Colon (tissue), 2 donors: Measurements from ENCODE around the gene PDZD4.

Source experiments
- FAIRE-seq: peaks from 2 replicates; lab custom pipeline; 2012; peaks lifted over from hg19 to GRCh38; lab: Jason Lieb, UNC
- donor health status: control.
- donor health status: control.

The PDZD4 gene

DNA sequence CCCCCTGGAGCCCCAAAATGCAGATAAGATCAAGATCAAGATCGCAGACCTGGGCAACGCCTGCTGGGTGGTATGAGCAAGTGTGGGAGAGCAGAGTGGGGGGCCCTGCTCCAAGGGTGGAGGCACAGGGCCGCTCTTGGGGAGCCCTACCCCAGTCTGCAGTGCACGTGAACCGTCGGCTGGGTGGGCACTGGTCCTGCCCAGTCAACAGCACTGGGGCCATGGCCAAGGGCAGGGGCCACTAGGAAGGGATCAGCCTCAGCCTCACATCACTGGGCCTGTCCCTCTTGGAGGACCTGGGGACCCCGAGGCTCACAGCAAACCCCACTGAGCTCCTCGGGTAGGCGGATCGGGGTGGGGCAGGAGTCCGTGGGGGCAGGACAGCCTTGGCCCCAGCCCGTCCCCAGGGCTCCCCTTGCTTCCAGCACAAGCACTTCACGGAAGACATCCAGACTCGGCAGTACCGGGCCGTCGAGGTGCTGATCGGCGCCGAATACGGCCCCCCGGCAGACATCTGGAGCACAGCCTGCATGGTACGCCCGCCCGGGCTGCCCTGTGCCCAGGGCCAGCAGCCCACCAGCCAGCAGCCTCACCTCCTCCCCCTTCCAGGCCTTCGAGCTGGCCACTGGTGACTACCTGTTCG, 45.9 kb downstream of the PDZD4 start:
- FAIRE-seq: no peak

DNA sequence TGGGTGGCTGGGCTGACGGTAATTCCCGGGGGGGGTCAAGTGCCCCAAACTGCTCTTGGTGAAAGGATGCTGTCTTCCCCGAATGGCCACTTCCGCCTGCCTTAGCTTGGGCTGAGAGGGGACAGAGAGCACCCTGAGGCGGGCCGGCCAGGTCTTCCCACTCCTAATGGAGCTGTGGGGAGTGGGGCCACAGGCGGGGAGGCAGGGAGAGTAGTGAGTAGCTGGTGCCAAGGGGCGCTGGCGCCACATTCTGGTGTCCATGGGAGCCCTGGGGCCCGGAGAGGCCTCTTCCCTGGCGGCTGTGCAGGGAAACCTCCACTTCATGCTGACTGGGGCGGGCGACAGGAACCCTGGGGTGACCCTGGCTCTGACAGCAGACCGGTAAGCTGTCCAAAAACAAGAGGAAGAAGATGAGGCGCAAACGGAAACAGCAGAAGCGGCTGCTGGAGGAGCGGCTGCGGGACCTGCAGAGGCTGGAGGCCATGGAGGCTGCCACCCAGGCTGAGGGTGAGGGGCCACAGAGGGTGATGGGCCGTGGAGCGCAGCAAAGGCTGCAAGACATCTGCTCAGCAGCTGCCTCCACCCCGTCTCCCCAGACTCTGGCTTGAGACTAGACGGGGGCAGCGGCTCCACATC, 46.8 kb downstream of the PDZD4 start:
- FAIRE-seq: no peak

DNA sequence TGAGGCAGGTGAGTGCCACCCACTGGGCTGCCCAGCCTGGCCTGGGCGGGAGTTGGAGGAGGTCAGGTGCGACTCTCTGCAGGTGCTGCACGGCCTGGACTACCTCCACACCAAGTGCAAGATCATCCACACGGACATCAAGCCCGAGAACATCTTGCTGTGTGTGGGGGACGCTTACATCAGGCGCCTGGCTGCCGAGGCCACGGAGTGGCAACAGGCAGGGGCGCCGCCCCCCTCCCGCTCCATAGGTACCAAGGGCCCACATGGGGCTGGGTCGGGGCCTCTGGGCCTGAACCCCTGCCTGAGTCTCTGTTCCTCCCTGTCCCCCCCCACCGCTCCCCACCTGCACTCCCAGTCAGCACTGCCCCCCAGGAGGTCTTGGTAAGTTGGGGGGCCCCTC, 47.5 kb downstream of the PDZD4 start:
- FAIRE-seq: no peak

DNA sequence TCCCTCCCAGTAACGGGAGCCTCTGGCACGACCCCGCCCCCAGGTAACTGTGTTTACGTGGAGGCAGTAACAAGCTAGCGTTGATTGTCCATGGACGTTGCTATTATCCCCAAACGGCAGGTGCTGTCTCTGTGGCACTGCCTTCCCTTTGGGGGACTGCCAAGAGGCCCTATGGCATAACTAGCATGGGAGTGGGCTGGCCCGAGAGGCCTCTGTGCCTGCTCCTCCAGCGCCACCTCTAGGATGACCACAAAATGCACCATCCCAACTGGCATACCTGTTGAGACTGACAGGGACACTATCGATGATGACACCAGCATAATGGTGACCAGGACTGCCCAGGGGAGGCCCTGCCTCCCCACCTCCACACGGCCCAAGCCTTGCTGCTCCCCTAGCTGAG, 48.0 kb downstream of the PDZD4 start:
- FAIRE-seq: no peak

DNA sequence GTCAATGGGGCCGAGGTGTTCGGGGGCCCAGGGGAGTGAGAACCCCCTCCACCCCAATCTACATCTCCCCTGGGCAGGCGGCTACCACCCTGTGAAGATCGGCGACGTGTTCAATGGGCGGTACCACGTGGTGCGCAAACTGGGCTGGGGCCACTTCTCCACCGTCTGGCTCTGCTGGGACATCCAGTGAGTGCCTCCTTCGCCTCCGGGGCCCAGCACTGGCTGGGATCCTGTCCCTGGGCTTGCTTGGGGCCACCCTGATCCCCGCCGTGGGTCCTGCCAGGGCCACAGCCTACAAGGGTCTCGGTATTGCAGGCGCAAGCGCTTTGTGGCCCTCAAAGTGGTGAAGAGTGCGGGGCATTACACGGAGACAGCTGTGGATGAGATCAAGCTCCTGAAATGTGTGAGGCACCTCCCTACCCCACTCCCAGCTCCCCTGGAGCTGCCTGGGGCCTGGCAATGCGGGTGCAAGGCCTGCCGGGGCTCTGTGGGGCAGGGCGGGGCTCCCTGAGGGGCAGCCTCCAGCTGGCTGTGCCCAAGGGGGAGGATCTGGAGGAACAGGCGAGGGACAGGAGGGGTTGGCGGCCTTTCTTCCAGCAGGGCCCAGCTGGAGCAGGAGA, 48.8 kb downstream of the PDZD4 start:
- no peak for FAIRE-seq

DNA sequence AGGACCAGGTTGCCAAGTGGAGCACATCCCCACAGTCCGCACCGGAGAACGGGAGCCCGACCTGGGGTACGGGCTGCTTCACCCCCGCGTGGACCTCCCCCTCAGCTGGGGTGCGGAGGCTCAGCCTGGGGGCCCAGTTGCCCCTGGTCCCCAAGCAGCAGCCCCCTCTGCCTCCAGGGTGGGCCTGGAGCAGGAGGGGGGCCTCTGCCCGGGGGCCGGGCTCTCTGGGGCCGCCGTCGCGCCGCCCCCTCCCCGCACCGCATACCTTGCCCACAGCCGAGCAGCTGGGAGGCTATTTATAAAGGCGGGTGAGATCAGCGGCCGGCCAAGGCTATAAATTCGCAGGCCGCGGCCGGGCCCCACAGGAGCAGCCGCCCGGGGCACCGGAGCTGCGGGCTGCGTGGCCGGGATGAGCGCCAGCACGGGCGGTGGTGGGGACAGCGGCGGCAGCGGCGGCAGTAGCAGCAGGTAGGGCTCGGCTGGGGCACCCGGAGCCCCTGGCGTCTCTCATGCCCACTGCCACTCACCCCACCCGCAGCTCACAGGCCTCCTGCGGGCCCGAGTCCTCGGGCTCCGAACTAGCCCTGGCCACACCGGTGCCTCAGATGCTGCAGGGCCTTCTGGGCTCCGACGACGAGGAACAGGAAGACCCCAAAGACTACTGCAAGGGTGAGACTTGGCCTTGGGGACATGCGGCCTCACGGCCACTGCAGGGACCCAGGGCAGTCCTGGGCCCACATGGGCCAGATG, 49.5 kb downstream of the PDZD4 start, which contains the start of gene SRPK3:
TSS of gene SRPK3 (plus strand) at position 364 of the 750 bp plus-strand sequence. CDS start at position 410, 46 bp downstream.
- no peak for FAIRE-seq

DNA sequence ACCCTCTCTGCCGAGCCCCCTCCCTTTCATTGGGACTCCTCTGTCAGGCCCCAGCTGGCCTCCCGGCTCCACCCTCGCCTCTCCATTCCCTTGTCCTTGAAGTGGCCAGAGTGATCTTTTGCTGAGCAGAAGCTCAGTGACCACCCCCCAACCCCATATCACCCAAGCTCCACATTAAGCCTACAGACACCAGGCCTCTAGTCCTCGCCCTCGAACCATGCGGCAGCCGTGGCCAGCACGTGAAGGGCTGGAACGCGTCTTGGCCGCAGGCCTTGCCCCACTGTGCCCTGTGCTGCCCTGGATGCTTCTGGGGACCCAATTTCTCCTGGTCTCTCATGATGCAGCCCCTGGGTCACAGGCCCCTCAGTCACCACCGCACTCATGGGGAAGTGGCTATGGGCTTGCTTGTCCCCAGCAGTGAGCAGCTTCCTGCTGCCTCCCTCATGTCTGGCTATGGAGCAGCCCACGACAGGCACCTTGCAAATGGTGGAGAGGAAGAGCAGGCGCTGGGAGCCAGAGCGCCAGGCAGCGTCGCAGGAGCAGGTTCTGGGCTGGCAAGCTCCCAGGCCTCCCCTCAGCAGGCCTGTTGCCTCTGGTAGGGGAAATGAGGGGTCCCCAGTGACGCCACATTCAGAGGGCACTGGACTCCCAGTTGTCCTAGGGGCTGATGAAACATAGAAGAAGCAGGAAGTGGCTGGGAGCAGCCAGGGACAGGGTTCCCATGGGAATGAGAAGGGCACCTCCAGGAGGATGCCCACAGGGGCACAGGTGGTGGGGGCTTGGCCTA, 50.3 kb downstream of the PDZD4 start:
- no peak for FAIRE-seq

DNA sequence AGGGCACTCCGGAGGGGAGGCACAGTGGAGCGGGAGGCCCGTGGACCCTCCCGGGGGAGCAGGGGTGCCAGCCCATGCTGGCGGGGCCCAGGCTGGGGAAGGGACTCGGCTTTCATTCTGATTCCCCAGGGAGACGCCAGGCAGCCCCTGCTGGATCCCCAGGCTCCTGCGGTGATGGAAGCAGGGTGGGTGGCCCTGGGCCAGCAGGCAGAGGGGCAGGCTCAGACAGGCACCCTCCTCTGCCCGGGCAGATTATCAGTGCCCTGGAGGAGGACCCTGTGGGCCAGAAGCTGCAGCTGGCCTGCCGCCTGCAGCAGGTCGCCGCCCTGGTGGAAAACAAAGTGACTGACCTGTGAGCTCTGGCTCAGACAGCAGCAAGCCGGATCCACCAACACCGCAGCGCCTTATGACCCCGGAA, 51.7 kb downstream of the PDZD4 start:
- FAIRE-seq: no peak

DNA sequence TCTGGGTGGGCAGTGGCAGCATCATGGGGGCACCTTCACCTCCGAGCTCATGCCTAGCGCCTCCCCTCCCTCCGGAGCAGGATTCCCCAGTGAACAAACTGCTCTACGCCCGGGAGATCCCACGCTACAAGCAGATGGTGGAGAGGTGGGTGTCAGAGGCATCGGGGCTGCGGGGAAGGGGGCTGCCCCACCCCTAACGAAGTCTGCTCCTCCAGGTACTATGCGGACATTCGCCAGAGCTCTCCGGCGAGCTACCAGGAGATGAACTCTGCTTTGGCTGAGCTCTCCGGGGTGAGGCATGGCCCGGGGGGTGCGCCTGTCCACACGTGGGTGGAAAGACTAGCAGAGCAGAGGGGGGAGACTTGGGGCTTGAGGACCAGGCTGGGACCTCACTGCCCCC, 52.2 kb downstream of the PDZD4 start:
- no peak for FAIRE-seq

DNA sequence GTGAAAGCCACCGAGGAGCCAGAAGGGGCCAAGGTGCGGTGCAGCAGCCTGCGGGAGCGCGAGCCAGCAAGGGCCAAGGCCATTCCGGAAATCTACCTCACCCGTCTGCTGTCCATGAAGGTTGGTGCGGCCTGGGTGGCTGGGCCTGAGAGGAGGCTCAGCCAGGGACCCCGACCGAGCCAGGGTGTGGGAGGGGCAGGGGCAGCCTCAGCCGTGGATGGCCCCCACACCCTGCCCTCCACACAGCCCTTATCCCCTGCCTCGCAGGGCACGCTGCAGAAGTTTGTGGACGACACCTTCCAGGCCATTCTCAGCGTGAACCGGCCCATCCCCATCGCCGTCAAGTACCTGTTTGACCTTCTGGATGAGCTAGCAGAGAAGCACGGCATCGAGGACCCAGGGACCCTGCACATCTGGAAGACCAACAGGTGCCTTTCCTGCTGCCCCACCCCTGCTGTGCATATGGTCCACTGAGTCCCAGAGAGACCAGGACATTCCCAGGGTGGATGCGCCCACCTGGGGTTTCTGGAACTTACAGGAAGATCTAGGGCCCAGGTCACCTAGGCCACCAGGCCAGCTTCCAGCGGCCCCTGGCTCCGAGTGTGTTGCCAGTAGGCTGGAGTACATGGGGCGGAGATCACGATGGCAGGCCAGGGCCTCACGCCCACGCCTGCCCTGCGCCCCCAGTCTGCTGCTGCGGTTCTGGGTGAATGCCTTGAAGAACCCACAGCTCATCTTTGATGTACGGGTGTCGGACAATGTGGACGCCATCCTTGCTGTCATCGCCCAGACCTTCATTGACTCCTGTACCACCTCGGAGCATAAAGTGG, 52.9 kb downstream of the PDZD4 start:
- no peak for FAIRE-seq

DNA sequence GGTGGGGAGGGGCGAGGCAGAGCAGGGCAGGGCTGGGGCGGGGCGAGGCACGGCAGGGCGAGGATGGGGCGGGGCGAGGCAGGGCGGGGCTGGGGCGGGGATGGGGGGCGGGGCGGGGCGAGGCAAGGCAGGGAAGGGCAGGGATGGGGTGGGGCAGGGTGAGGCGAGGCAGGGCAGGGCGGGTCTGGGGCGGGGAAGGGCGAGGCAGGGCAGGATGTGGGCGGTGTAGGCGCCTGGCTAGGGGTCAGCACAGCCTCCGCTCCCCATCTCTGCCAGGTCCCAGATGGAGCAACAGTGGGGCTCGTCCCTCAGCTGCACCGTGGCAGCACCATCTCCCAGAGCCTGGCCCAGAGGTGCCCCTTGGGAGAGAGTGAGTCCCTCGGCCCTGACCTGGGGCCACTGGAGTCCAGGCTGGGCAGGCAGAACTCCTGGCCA, 53.7 kb downstream of the PDZD4 start:
- no peak for FAIRE-seq

DNA sequence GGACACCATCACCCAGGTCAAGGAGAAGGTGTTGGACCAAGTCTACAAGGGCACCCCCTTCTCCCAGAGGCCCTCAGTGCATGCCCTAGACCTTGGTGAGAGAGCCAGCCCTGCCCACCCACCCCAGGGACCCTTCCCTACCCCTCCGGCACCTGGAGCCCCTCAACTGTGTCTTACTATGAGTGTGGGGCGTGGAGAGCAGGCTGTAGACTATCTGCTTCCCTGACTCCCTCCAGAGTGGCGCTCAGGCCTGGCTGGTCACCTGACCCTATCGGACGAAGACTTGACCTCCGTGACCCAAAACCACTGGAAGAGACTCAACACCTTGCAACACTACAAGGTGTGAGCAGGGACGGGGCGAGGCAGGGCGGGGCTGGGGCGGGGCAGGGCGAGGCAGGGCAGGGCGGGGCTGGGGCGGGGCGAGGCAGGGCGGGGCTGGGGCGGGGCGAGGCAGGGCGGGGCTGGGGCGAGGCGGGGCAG, 54.2 kb downstream of the PDZD4 start:
- no peak for FAIRE-seq

DNA sequence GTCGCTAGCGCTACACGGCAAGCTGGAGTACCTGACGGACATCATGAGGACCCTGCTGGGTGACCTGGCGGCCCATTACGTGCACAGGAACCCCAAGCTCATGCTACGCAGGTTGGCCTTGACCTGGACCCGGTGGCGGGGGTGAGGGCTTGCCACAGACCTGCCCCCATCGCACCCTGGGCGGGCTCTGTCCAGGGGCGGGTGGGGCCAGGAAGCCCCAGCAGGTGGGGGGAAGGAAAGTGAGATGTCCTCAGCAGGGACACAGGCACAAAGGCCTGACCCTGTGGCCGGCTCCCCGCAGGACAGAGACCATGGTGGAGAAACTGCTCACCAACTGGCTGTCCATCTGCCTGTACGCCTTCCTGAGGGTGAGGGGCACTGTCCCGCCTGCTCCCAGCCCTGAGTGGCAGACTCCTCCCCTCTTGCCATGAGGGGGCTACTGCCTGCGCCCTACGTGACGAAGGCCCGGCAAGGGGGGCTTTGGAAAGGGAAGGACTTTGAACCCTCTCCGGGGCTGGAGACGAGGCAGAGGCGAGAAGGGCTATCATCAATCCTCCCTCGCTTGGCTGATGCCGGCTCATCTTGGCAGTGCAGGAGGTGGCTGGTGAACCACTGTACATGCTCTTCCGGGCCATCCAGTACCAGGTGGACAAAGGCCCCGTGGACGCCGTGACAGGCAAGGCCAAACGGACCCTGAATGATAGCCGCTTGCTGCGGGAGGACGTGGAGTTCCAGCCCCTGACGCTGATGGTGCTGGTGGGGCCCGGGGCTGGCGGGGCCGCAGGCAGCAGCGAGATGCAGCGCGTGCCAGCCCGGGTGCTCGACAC, 54.8 kb downstream of the PDZD4 start:
- FAIRE-seq: no peak

DNA sequence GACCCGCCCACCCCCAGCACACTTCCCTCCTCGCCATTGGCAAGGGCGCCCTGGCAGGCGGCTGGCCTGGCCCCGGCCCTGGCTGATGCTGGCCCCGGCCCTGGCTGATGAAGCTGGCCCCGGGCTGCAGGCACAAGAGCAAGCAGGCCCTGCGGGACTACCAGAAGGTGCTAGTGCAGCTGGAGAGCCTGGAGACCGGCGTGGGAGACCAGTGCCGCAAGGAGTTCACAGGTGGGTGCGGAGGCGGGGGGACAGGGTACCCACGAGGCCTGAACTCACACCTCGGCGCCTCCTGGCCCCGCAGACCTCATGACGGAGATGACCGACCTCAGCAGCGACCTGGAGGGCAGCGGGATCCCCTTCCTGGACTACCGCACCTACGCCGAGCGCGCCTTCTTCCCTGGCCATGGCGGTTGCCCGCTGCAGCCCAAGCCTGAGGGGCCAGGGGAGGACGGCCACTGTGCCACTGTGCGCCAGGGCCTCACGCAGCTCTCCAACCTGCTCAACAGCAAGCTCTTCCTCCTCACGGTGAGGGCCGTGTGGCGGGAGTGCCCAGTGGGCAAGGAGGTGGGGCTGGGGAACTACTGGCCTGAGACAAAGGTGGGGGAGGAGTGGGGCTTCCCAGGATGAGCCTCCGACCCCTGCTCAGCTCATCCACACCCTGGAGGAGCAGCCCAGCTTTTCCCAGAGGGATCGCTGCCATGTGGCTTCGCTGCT, 55.6 kb downstream of the PDZD4 start:
- no peak for FAIRE-seq

DNA sequence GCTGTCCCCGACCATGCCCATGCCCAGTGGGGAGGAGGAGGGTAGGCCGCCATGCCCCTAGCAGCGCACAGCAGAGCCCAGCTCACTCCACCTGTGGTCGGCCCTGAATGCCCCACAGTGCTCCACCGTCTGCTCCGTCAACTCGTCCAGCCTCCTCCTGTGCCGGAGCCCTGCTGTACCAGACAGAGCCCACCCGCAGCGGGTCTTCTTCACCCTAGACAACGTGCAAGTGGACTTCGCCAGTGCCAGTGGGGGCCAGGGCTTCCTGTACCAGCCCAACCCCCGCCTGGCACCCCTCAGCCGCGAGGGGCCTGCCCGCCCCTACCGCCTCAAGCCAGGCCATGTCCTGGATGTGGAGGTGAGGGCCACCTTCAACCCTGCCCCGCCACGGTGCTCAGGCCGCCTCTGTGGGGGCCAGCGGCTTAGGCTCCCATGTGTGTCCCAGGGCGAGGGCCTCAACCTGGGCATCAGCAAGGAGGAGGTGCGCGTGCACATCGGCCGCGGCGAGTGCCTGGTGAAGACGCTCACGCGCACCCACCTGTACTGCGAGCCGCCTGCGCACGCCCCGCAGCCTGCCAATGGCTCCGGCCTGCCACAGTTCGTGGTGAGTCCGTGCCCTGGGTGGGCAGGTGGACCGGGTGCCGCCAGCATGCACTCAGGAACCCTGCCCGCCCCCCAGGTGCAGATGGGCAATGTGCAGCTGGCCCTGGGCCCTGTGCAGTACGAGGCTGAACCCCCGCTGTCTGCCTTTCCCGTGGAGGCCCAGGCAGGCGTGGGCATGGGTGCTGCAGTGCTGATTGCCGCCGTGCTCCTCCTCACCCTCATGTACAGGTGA, 56.4 kb downstream of the PDZD4 start:
- no peak for FAIRE-seq

DNA sequence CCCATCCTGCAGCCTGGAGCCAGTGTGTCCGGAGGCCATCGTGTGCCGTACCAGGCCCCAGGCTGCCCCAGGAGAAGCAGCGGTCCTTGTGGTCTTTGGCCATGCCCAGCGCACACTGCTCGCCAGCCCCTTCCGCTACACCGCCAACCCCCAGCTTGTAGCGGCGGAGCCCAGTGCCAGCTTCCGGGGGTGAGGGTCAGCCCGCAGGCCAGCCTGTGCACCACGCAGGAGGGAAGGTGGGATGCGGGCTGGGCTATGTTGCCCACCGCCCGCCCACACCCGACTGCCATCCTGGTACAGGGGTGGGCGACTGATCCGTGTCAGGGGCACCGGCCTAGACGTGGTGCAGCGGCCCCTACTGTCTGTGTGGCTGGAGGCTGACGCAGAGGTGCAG, 57.1 kb downstream of the PDZD4 start:
- FAIRE-seq: no peak

DNA sequence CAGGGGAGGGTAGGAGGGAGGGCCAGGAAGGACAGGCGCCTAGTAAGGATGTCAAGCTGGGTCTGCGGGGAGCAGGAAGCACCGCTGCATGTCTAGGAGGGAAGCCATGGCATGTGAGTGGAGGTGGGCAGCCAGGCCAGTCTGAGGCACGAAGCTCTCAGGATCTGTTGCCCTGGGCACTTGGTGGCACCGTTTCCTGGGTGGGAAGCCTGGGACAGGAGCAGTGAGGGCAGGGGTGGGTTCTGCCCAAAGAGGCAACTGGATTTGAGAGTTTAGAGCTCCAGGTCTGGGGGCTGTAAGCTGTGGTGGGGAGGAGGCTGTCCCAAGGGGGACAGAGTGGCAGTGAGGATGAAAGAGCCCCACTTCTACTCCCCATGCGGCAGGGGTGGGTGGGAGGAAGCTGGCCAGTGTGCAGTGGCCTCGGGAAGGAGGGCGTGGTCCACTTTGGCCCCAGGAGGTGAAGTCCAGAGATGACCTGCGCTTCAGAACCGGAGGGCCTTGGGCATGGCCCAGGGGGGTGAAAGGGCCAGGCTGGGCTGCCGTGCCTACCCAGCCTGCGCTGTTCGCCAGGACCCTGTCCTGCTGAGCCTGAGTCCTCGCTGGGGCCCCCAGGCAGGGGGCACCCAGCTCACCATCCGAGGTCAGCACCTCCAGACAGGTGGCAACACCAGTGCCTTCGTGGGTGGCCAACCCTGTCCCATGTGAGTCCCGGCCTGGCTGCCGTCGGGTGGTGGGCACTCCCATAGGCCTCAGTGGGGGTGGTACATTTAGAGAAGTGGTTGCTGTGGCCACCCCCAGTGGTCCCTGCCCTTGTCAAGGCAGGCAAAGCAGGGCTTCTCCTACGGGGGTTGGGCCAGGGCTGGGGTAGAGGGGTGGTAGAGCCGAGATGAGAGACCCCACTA, 57.8 kb downstream of the PDZD4 start:
- no peak for FAIRE-seq
